Measurements from ENCODE around the gene TMLHE.

DNA sequence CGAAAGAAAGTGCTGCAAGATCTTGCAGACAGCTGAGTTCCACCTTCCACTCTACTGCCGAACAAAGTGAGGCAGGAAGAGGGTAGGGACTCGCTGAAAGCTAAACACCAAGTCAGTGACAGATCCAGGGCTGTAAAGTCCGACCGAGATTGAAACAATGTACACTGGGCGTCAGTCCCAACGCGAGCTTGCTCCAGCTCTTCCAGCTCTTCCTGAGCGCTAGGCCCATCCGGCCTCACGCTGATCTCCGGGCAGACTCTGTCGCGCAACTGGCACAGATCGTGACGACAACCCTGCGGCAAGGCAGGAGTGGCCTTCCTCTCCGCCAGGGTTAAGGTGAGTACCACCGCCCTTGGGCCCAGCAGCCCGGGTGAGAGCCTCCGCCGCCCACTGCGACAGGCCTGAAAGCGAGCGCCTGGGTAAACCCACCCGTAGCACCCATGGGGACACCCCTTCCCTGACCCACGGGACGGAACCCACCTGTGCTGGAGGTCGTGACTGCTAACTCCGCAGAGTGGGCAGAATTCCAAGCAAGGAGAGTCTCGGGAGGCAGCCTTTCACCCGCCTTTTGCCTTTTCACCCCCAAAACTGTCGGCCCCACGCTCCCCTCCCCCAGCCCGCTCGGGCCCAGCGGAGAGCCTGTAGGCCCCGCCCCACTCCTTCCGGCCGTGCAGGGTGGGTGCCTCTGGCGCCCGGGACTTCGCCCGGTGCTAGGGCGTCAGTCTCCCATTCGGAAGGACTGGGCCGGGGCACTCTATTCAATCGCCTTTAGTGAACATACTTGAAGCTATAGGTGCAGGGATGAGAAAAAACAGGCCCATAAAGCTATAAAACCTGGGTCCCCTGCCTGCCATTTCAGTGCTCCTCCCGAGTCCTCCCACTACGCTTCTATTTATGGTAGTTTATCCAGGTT is at the start of gene TMLHE, which contains the start of gene SPRY3:
- no peak for TF ChIP-seq POLR2A (IDR thresholded peaks at IDR 0.05)
- peak in 1 of 2 donors; percentile 53 for TF ChIP-seq POLR2AphosphoS5 (IDR thresholded peaks at IDR 0.05; ENCODE audit: insufficient read depth in 1 of 2, low read depth in 1 of 2)

All from vagina (tissue), 2 donors.